ENCODE measurements around the gene SZT2. TPM values are rescaled to one million over a fixed set of nuclear protein-coding genes. Genes with fewer than 3 reads are reported as not detected.
A peak's percentile ranks its signal among the peaks of the same experiment; 100 is the strongest.

The SZT2 gene
- total RNA-seq, 1 donor from 2014 or later, result 24.8 TPM

DNA sequence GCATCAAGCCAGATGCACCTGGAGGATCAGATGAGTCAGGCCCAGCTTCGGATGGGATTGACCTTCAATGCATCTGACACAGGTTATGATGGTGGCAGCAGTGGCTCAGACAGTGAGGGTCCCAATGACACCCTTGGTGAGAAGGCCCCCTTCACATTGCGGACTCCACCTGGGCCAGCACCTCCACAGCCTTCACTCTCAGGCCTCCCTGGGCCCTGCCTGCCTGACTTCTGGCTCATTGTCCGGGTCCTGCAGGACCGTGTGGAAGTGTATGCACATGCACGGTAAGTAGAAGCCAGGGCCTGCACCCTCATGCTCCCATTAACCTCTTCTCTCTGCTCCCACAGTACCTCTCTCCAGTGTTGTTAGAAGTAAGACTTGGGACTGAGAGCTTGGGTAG is 43.2 kb downstream of the SZT2 start:
- intact Hi-C loops (cut with micrococcal nuclease), result no loop called here
- TF ChIP-seq, protein P1, sequence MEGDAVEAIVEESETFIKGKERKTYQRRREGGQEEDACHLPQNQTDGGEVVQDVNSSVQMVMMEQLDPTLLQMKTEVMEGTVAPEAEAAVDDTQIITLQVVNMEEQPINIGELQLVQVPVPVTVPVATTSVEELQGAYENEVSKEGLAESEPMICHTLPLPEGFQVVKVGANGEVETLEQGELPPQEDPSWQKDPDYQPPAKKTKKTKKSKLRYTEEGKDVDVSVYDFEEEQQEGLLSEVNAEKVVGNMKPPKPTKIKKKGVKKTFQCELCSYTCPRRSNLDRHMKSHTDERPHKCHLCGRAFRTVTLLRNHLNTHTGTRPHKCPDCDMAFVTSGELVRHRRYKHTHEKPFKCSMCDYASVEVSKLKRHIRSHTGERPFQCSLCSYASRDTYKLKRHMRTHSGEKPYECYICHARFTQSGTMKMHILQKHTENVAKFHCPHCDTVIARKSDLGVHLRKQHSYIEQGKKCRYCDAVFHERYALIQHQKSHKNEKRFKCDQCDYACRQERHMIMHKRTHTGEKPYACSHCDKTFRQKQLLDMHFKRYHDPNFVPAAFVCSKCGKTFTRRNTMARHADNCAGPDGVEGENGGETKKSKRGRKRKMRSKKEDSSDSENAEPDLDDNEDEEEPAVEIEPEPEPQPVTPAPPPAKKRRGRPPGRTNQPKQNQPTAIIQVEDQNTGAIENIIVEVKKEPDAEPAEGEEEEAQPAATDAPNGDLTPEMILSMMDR (IDR thresholded peaks at IDR 0.05; ENCODE audit: borderline replicate concordance), result no peak
- Histone ChIP-seq H3K27ac (replicated peaks) (no peak overlapping the region), H3K4me1 (peaks cover 14% of the 10 kb centered on the region), H3K4me3 (no peak overlapping the region), H3K9me3 (replicated peaks) (no peaks in the 10 kb centered on the region), H3K27me3 (ENCODE audit: low read depth) (no peaks in the 10 kb centered on the region), H3K36me3 (peaks cover 83% of the 10 kb centered on the region)
- no peak for DNase-seq

DNA sequence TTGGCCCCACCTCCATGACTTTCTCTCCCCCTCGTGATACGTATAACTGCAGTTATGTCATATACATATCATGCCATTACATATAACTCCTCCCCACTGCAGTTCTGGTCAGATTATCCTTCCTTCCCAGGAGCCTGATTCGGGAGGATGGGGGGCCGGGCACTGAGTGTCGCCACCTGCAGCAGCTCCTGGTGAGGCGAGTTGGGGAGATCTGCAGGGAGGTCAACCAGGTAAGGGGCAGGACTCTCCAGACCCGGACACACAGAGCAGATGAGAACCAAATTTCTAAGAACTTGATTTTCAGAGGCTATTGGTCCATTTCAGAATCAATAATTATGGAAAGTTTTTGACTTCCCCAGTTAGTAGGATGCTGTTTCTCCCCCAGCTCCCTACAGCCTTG is 44.6 kb downstream of the SZT2 start:
- no peak for DNase-seq
- TF ChIP-seq, protein P1 (IDR thresholded peaks at IDR 0.05; ENCODE audit: borderline replicate concordance), result no peak

DNA sequence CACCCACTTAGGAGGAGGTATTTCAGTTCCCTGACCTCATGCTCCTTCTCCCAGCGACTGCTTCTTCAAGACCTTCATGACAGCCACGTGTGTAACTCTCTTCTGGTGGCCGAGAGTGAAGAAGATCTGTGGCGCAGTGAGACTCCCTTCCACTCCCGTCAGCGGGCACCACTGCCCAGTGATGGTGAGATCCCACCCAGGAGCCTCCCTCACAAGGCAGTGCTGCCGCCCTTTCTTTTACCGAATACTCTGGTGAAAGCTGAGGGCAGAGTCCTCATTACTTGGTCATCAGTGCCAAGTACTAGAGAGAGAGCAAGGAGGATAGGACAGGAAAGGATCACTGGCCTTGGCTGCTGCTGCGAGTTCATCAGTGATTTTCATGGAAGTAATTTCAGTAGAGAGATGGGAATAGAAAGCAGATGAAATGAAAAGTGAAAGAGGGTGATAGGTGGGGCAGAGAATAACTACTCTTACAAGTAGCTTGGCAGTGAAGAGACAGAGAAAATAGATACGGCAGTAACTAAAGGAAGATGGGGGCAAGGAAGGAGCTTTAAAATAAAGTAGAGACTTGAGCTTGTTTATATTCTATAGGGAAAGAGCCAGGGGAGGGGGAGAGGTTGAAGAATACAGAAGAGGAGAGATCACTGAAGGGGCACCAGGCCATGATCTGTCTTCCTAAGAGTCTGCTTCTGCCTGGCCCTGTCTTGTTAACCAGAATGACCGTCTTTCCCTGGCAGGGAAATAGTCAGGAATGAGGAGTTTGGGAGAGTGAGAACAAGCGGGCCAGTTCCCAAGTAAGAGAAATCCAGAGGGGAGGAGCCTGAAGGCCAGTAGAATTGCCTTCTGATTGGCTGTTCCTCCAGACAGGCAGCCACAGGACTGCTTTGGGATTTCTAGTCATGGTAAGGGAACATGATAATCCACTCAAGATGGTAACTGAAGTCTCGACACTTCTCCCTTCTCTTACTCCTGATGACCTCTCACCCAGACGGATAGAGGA is 45.7 kb downstream of the SZT2 start:
- no peaks in the 10 kb centered on the region for H3K27me3 ChIP-seq (ENCODE audit: low read depth)
- H3K9me3 ChIP-seq (replicated peaks), result no peaks in the 10 kb centered on the region
- peaks cover 14% of the 10 kb centered on the region for H3K4me1 ChIP-seq
- no peak for DNase-seq
- peak overlapping the region; percentile 55 for H3K27ac ChIP-seq (replicated peaks)
- TF ChIP-seq, protein P1 (IDR thresholded peaks at IDR 0.05; ENCODE audit: borderline replicate concordance), result no peak
- intact Hi-C loops (cut with micrococcal nuclease), result no loop called here
- no peak overlapping the region for H3K4me3 ChIP-seq
- peaks cover 76% of the 10 kb centered on the region for H3K36me3 ChIP-seq

More for the DNA sequence above, 44.6 kb downstream of the SZT2 start:
- Histone ChIP-seq H3K27ac (replicated peaks) (no peak overlapping the region), H3K4me1 (peaks cover 14% of the 10 kb centered on the region), H3K9me3 (replicated peaks) (no peaks in the 10 kb centered on the region), H3K36me3 (peaks cover 76% of the 10 kb centered on the region), H3K4me3 (no peak overlapping the region), H3K27me3 (ENCODE audit: low read depth) (no peaks in the 10 kb centered on the region)
- intact Hi-C loops (cut with micrococcal nuclease), result no loop called here

DNA sequence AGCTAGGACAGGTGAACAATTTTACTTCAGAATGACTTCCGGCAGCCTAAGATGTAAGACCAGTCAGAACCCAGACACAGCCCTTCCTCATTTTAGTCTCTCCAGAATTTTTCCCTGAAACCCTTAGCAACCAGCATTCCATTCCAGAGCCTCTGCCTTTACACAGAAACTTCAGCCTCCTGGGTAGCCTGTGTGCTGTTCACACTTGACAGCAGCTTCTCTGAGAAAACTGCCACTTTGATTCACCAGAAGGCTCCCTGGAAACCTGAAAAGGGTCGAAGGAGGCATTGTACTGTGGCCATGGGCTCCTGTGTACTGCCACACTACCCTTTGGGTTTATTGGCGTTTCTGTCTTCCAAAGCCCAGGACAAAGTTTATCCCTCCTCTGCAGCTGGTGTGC is 46.7 kb downstream of the SZT2 start:
- intact Hi-C loops (cut with micrococcal nuclease), result no loop called here
- peaks cover 76% of the 10 kb centered on the region for H3K36me3 ChIP-seq
- peak overlapping the region; percentile 55 for H3K27ac ChIP-seq (replicated peaks)
- no peaks in the 10 kb centered on the region for H3K27me3 ChIP-seq (ENCODE audit: low read depth)
- no peak overlapping the region for H3K4me3 ChIP-seq
- H3K9me3 ChIP-seq (replicated peaks), result no peaks in the 10 kb centered on the region
- TF ChIP-seq, protein P1 (IDR thresholded peaks at IDR 0.05; ENCODE audit: borderline replicate concordance), result no peak
- H3K4me1 ChIP-seq, result peaks cover 14% of the 10 kb centered on the region
- no peak for DNase-seq

DNA sequence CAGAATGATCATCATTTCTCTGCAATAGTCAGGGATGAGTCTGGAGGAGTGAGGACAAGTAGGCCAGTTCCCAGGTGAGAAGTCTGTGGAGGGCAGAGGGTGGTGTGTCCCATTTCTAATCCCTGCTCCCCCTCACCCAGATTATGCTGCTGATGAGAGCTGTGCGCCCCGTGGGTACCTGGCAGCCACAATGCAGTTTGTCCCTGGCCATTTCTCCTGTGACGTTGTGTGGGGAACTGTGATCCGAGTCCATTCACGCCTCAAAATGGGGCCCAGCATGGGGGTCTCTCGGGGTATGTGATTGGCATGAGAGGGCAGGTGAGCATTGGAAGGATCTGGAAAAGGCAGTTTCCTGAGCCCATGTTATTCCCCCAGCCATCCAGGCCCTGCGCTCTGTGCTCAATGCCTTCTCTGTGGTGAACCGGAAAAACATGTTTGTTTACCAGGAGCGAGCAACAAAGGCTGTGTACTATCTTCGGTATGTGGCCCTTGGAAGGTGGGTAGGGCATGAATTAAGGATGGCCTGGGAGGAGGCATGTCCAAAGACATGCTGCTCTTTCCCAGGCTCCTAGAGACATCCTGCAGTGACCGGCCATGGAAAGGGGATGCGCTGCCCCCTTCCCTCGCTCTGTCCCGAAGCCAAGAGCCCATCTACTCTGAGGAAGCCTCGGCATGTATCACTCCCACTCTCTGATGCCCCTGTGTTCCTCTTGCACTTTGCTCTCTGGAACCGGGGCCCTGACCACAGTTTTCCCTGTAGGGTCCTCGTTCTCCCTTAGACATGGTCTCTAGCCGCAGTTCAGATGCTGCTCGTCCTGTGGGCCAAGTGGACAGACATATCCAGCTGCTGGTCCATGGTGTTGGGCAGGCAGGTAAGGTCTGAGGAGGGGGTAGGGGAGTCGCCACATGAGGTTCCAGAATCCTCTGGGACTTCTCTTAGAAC is 47.6 kb downstream of the SZT2 start:
- TF ChIP-seq, protein P1 (IDR thresholded peaks at IDR 0.05; ENCODE audit: borderline replicate concordance), result no peak
- H3K4me1 ChIP-seq, result peaks cover 14% of the 10 kb centered on the region
- no peaks in the 10 kb centered on the region for H3K9me3 ChIP-seq (replicated peaks)
- intact Hi-C loops (cut with micrococcal nuclease), result no loop called here
- H3K27ac ChIP-seq (replicated peaks), result no peak overlapping the region
- no peak overlapping the region for H3K4me3 ChIP-seq
- peaks cover 75% of the 10 kb centered on the region for H3K36me3 ChIP-seq
- H3K27me3 ChIP-seq (ENCODE audit: low read depth), result no peaks in the 10 kb centered on the region
- DNase-seq, result no peak

All from left ventricle myocardium inferior (tissue), 1 donor.